K562 (cell line): ENCODE results near the gene COL9A3.

Source experiments
- BCL6 ChIP-seq: fragments of 250-450 bp; sonication (Bioruptor Pico); IDR thresholded peaks from 2 replicates; pipeline ENCODE4 v1.4.0; 2020
- BRCA1 ChIP-seq, 2 experiments: fragments of 450-650 bp in 1 of 2; sonication (generic) in 1 of 2; formaldehyde crosslinking in 1 of 2; IDR thresholded peaks; 2 replicates each; pipeline versions ENCODE4 v1.5.0 to v1.6.1; 2017 to 2020; ENCODE audit warnings: mild to moderate bottlenecking in 1 of 2, missing genetic modification reagents in 1 of 2
- EZH2 ChIP-seq: IDR thresholded peaks from 2 replicates; pipeline ENCODE4 v1.6.1; 2012; ENCODE audit warnings: low read depth, mild to moderate bottlenecking, inconsistent platforms, low read length, borderline replicate concordance
- HDGF ChIP-seq: fragments of 450-650 bp; IDR thresholded peaks from 2 replicates; pipeline ENCODE4 v1.6.1; 2016
- RAD21 ChIP-seq, 2 experiments: fragments of 250-450 bp in 1 of 2; fragments of 450-650 bp in 1 of 2; sonication (Bioruptor Pico) in 1 of 2; formaldehyde crosslinking in 1 of 2; IDR thresholded peaks in 1 of 2; conservative IDR thresholded peaks in 1 of 2; 2 replicates each; pipeline versions ENCODE4 v1.4.0 to v1.8.0; 2020 to 2022; ENCODE audit warnings: mild to moderate bottlenecking in 2 of 2, moderate library complexity in 1 of 2
- SRSF9 ChIP-seq: fragments of 200-400 bp; formaldehyde crosslinking; IDR thresholded peaks from 2 replicates; pipeline ENCODE4 v1.6.1; 2017; ENCODE audit warnings: low read depth, low read length, borderline replicate concordance
- TBP ChIP-seq: optimal IDR thresholded peaks from 2 replicates; pipeline ENCODE3; 2011; ENCODE audit warnings: low read depth, low read length, improper control_type of control experiment
- ZKSCAN1 ChIP-seq: fragments of 150-350 bp; IDR thresholded peaks from 2 replicates; pipeline ENCODE4 v1.6.1; 2016; ENCODE audit warnings: low read depth, low read length
- ZNF785 ChIP-seq: fragments of 250-450 bp; sonication (Bioruptor Pico); IDR thresholded peaks from 2 replicates; pipeline ENCODE4 v1.4.0; 2020; ENCODE audit warnings: mild to moderate bottlenecking
- ZZZ3 ChIP-seq: fragments of 450-650 bp; IDR thresholded peaks from 2 replicates; pipeline ENCODE4 v1.6.1; 2016; ENCODE audit warnings: antibody characterized with exemption, mild to moderate bottlenecking, moderate library complexity
- TF ChIP-seq, protein P1 (sequence below), 3 experiments: IDR thresholded peaks in 2 of 3; conservative IDR thresholded peaks in 1 of 3; 2 replicates each; pipeline ENCODE4 v1.5.1; 2011 to 2012; ENCODE audit warnings: low read length in 3 of 3, mild to moderate bottlenecking in 3 of 3, control low read depth in 2 of 3, improper control_type of control experiment in 1 of 3, inconsistent platforms in 1 of 3, low read depth in 1 of 3, mixed read lengths in 1 of 3, moderate library complexity in 1 of 3; ENCODE audit not compliant: insufficient read depth in 2 of 3
- TF ChIP-seq, protein P2 (sequence below): fragments of 250-450 bp; sonication (Bioruptor Pico); IDR thresholded peaks from 2 replicates; pipeline ENCODE4 v1.8.0; 2022; ENCODE audit warnings: moderate library complexity, mild to moderate bottlenecking, inconsistent platforms
- TF ChIP-seq, protein P3 (sequence below): sonication (generic); formaldehyde crosslinking; IDR thresholded peaks from 2 replicates; pipeline ENCODE4 v1.8.0; 2022; ENCODE audit warnings: mild to moderate bottlenecking, missing genetic modification reagents
- TF ChIP-seq, protein P4 (sequence below), 2 experiments: IDR thresholded peaks; 2 replicates each; pipeline ENCODE4 v1.6.1; 2012; ENCODE audit warnings: improper control_type of control experiment in 2 of 2, low read depth in 2 of 2, low read length in 2 of 2, borderline replicate concordance in 1 of 2

DNA sequence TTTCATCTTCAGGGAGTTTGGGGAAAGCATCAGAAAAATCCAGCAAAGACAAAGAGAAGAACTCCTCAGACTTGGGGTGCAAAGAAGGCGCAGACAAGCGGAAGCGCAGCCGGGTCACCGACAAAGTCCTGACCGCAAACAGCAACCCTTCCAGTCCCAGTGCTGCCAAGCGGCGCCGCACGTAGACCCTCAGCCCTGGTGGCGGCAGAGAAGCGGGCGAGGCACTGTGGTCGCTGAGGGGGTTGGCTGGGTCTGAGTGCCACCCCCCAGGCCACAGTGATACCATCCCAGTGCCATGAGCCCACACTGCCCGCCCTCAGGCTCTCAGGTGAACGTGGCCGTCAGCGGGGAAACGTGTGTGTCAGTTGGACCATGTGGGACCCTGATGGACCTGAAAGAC is 17.4 kb upstream of the COL9A3 start:
- TF ChIP-seq BRCA1 (IDR thresholded peaks at IDR 0.05), result no peak
- TF ChIP-seq BRCA1 (CRISPR knock-in tag; IDR thresholded peaks at IDR 0.05), result no peak
- TF ChIP-seq, protein P1, sequence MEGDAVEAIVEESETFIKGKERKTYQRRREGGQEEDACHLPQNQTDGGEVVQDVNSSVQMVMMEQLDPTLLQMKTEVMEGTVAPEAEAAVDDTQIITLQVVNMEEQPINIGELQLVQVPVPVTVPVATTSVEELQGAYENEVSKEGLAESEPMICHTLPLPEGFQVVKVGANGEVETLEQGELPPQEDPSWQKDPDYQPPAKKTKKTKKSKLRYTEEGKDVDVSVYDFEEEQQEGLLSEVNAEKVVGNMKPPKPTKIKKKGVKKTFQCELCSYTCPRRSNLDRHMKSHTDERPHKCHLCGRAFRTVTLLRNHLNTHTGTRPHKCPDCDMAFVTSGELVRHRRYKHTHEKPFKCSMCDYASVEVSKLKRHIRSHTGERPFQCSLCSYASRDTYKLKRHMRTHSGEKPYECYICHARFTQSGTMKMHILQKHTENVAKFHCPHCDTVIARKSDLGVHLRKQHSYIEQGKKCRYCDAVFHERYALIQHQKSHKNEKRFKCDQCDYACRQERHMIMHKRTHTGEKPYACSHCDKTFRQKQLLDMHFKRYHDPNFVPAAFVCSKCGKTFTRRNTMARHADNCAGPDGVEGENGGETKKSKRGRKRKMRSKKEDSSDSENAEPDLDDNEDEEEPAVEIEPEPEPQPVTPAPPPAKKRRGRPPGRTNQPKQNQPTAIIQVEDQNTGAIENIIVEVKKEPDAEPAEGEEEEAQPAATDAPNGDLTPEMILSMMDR (IDR thresholded peaks at IDR 0.05 in 2 of 3, conservative IDR thresholded peaks at IDR 0.05 in 1 of 3; ENCODE audit: insufficient read depth in 2 of 3, low read depth in 1 of 3, low read length in 3 of 3), result no peak
- TF ChIP-seq, protein P2, sequence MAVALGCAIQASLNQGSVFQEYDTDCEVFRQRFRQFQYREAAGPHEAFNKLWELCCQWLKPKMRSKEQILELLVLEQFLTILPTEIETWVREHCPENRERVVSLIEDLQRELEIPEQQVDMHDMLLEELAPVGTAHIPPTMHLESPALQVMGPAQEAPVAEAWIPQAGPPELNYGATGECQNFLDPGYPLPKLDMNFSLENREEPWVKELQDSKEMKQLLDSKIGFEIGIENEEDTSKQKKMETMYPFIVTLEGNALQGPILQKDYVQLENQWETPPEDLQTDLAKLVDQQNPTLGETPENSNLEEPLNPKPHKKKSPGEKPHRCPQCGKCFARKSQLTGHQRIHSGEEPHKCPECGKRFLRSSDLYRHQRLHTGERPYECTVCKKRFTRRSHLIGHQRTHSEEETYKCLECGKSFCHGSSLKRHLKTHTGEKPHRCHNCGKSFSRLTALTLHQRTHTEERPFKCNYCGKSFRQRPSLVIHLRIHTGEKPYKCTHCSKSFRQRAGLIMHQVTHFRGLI (CRISPR knock-in tag), result no peak
- TF ChIP-seq, protein P3, sequence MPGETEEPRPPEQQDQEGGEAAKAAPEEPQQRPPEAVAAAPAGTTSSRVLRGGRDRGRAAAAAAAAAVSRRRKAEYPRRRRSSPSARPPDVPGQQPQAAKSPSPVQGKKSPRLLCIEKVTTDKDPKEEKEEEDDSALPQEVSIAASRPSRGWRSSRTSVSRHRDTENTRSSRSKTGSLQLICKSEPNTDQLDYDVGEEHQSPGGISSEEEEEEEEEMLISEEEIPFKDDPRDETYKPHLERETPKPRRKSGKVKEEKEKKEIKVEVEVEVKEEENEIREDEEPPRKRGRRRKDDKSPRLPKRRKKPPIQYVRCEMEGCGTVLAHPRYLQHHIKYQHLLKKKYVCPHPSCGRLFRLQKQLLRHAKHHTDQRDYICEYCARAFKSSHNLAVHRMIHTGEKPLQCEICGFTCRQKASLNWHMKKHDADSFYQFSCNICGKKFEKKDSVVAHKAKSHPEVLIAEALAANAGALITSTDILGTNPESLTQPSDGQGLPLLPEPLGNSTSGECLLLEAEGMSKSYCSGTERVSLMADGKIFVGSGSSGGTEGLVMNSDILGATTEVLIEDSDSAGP (CRISPR knock-in tag), result no peak
- no peak for TF ChIP-seq TBP
- no peak for TF ChIP-seq BCL6 (CRISPR knock-in tag)
- TF ChIP-seq HDGF, result no peak
- no peak for TF ChIP-seq EZH2
- no peak for TF ChIP-seq ZNF785 (CRISPR knock-in tag)
- TF ChIP-seq ZZZ3, result no peak
- TF ChIP-seq, protein P4, sequence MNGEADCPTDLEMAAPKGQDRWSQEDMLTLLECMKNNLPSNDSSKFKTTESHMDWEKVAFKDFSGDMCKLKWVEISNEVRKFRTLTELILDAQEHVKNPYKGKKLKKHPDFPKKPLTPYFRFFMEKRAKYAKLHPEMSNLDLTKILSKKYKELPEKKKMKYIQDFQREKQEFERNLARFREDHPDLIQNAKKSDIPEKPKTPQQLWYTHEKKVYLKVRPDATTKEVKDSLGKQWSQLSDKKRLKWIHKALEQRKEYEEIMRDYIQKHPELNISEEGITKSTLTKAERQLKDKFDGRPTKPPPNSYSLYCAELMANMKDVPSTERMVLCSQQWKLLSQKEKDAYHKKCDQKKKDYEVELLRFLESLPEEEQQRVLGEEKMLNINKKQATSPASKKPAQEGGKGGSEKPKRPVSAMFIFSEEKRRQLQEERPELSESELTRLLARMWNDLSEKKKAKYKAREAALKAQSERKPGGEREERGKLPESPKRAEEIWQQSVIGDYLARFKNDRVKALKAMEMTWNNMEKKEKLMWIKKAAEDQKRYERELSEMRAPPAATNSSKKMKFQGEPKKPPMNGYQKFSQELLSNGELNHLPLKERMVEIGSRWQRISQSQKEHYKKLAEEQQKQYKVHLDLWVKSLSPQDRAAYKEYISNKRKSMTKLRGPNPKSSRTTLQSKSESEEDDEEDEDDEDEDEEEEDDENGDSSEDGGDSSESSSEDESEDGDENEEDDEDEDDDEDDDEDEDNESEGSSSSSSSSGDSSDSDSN (IDR thresholded peaks at IDR 0.05; ENCODE audit: borderline replicate concordance in 1 of 2, low read depth in 2 of 2, low read length in 2 of 2), result no peak
- no peak for TF ChIP-seq SRSF9
- TF ChIP-seq ZKSCAN1, result no peak
- no peak for TF ChIP-seq RAD21 (CRISPR knock-in tag; conservative IDR thresholded peaks at IDR 0.05 in 1 of 2, IDR thresholded peaks at IDR 0.05 in 1 of 2)
